ENCODE results near the gene SMPX.

SMPX gene

GRCh38 chrX:21657318-21658151 is 100.4 kb downstream of the SMPX start:
- DNase-seq (ENCODE audit: low spot score), result no peak

- DNase-seq (ENCODE audit: low spot score), result no peak
These were observed 101.2 kb downstream of the SMPX start for GRCh38 chrX:21656587-21657317.
